Measurements from ENCODE around the gene MAGI2.

Gene MAGI2

GRCh38 chr7:78074713-78075112 lies 1378.8 kb downstream of the MAGI2 start:
- TF ChIP-seq CTCF (IDR thresholded peaks at IDR 0.05; ENCODE audit: borderline replicate concordance, control extremely low read depth, extremely low read depth, insufficient read depth, missing control alignments), result no peak
- DNase-seq (ENCODE audit: low spot score), result no peak
- in situ Hi-C loops (cut with MboI; ENCODE audit: low sequenced_read_pairs, unreplicated experiment), result no loop called here

GRCh38 chr7:78073609-78074382 lies 1379.7 kb downstream of the MAGI2 start:
- DNase-seq (ENCODE audit: low spot score), result no peak
- TF ChIP-seq CTCF (IDR thresholded peaks at IDR 0.05; ENCODE audit: borderline replicate concordance, control extremely low read depth, extremely low read depth, insufficient read depth, missing control alignments), result no peak
- in situ Hi-C loops (cut with MboI; ENCODE audit: low sequenced_read_pairs, unreplicated experiment), result no loop called here

GRCh38 chr7:78072201-78072590 lies 1381.3 kb downstream of the MAGI2 start:
- no peak for TF ChIP-seq CTCF (IDR thresholded peaks at IDR 0.05; ENCODE audit: borderline replicate concordance, control extremely low read depth, extremely low read depth, insufficient read depth, missing control alignments)
- in situ Hi-C loops (cut with MboI; ENCODE audit: low sequenced_read_pairs, unreplicated experiment), result no loop called here
- DNase-seq (ENCODE audit: low spot score), result no peak

GRCh38 chr7:78071491-78072200 lies 1381.8 kb downstream of the MAGI2 start:
- in situ Hi-C loops (cut with MboI; ENCODE audit: low sequenced_read_pairs, unreplicated experiment), result no loop called here
- no peak for TF ChIP-seq CTCF (IDR thresholded peaks at IDR 0.05; ENCODE audit: borderline replicate concordance, control extremely low read depth, extremely low read depth, insufficient read depth, missing control alignments)
- no peak for DNase-seq (ENCODE audit: low spot score)

GRCh38 chr7:78066599-78066998 lies 1386.9 kb downstream of the MAGI2 start:
- no peak for TF ChIP-seq CTCF (IDR thresholded peaks at IDR 0.05; ENCODE audit: borderline replicate concordance, control extremely low read depth, extremely low read depth, insufficient read depth, missing control alignments)
- in situ Hi-C loops (cut with MboI; ENCODE audit: low sequenced_read_pairs, unreplicated experiment), result no loop called here
- DNase-seq (ENCODE audit: low spot score), result no peak

GRCh38 chr7:78063758-78064157 lies 1389.7 kb downstream of the MAGI2 start:
- DNase-seq (ENCODE audit: low spot score), result no peak
- TF ChIP-seq CTCF (IDR thresholded peaks at IDR 0.05; ENCODE audit: borderline replicate concordance, control extremely low read depth, extremely low read depth, insufficient read depth, missing control alignments), result no peak
- in situ Hi-C loops (cut with MboI; ENCODE audit: low sequenced_read_pairs, unreplicated experiment), result no loop called here

Measured in GM13976 (cell line).